ENCODE measurements around the gene KRTAP9-3. TPM values are rescaled to one million over a fixed set of nuclear protein-coding genes. Genes with fewer than 3 reads are reported as not detected.
"Not testable (repeated sequence)": the region's sequence is repeated elsewhere in the genome, so short reads cannot be mapped to it uniquely, and the experiment has no call there.

The KRTAP9-3 gene
- total and polyA plus RNA-seq, 2 donors (not counting 1 experiment from before 2014, with no cell fraction given) = not detected

GRCh38 chr17:41237949-41238437, 5.7 kb downstream of the KRTAP9-3 start, which contains the start of gene KRTAP9-8:
TSS of gene KRTAP9-8 (plus strand) at chr17:41237999. CDS start at chr17:41238052, 53 bp downstream.
- H3K27ac Mint-ChIP-seq; H3K4me3 Mint-ChIP-seq; intact Hi-C loops (cut with micrococcal nuclease): not testable (repeated sequence)

GRCh38 chr17:41246995-41247787, 14.9 kb downstream of the KRTAP9-3 start:
- POLR2A ChIA-PET, CTCF ChIA-PET: not testable (repeated sequence)

More at GRCh38 chr17:41237949-41238437, 5.7 kb downstream of the KRTAP9-3 start, which contains the start of gene KRTAP9-8:
- H3K9me3 Mint-ChIP-seq (ENCODE audit: insufficient read depth); H3K4me1 ChIP-seq (ENCODE audit: control insufficient read depth in 2 of 2, insufficient read depth in 2 of 2, low read length in 2 of 2); H2AFZ ChIP-seq (ENCODE audit: insufficient read depth, low read depth, low read length, poor library complexity, severe bottlenecking); H3K4me1 Mint-ChIP-seq; H3K36me3 ChIP-seq (replicated peaks in 1 of 2; ENCODE audit: control extremely low read depth in 1 of 2, control insufficient read depth in 1 of 2, extremely low read depth in 1 of 2, insufficient read depth in 2 of 2, low read length in 1 of 2); H3K79me2 ChIP-seq (ENCODE audit: control insufficient read depth, insufficient read depth, low read length); H3K4me3 ChIP-seq (ENCODE audit: control extremely low read depth in 1 of 5, extremely low read depth in 1 of 5, insufficient read depth in 1 of 5, low read depth in 2 of 5, low read length in 4 of 5); H3K9me3 ChIP-seq (ENCODE audit: control extremely low read depth in 1 of 3, control insufficient read depth in 2 of 3, insufficient read depth in 1 of 3, low read length in 2 of 3); ATAC-seq (ENCODE audit: low read depth); H3K4me2 ChIP-seq (replicated peaks; ENCODE audit: low read depth, low read length, poor library complexity, severe bottlenecking); DNase-seq; H4K20me1 ChIP-seq (ENCODE audit: control insufficient read depth, insufficient read depth, low read length, poor library complexity, severe bottlenecking); H3K9ac ChIP-seq (ENCODE audit: low read length); H3K27ac ChIP-seq (ENCODE audit: low read length in 2 of 2); H3K27me3 ChIP-seq (replicated peaks in 1 of 4; ENCODE audit: control extremely low read depth in 1 of 4, control insufficient read depth in 3 of 4, insufficient read depth in 4 of 4, low read length in 3 of 4); POLR2A ChIA-PET; CTCF ChIA-PET: not testable (repeated sequence)
- H3K27me3 Mint-ChIP-seq = peaks cover 54% of the 10 kb centered on the region
- 69% methylated on average over 2 of the region's 3 CpGs for WGBS (ENCODE audit: insufficient coverage)

GRCh38 chr17:41249637-41250240, 17.5 kb downstream of the KRTAP9-3 start, which contains the start of gene KRTAP9-4:
TSS of gene KRTAP9-4 (plus strand) at chr17:41249687. CDS start at chr17:41249721, 34 bp downstream.
- not testable (repeated sequence) for ATAC-seq (ENCODE audit: low read depth); H3K9me3 ChIP-seq (ENCODE audit: control extremely low read depth in 1 of 3, control insufficient read depth in 2 of 3, insufficient read depth in 1 of 3, low read length in 2 of 3)
- 53% methylated on average over 2 of the region's 2 CpGs for whole genome bisulfite sequencing (ENCODE audit: insufficient coverage)

More at GRCh38 chr17:41246995-41247787, 14.9 kb downstream of the KRTAP9-3 start:
- H3K79me2 ChIP-seq (ENCODE audit: control insufficient read depth, insufficient read depth, low read length); H3K27me3 ChIP-seq (replicated peaks in 1 of 4; ENCODE audit: control extremely low read depth in 1 of 4, control insufficient read depth in 3 of 4, insufficient read depth in 4 of 4, low read length in 3 of 4); H3K9me3 Mint-ChIP-seq (ENCODE audit: insufficient read depth); H3K4me2 ChIP-seq (replicated peaks; ENCODE audit: low read depth, low read length, poor library complexity, severe bottlenecking); H3K9ac ChIP-seq (ENCODE audit: low read length); H3K27ac ChIP-seq (ENCODE audit: low read length in 2 of 2); H4K20me1 ChIP-seq (ENCODE audit: control insufficient read depth, insufficient read depth, low read length, poor library complexity, severe bottlenecking); H3K9me3 ChIP-seq (ENCODE audit: control extremely low read depth in 1 of 3, control insufficient read depth in 2 of 3, insufficient read depth in 1 of 3, low read length in 2 of 3); H3K27ac Mint-ChIP-seq; intact Hi-C loops (cut with micrococcal nuclease); H3K4me3 Mint-ChIP-seq; H2AFZ ChIP-seq (ENCODE audit: insufficient read depth, low read depth, low read length, poor library complexity, severe bottlenecking); H3K4me1 ChIP-seq (ENCODE audit: control insufficient read depth in 2 of 2, insufficient read depth in 2 of 2, low read length in 2 of 2); H3K4me1 Mint-ChIP-seq; ATAC-seq (ENCODE audit: low read depth); H3K36me3 ChIP-seq (replicated peaks in 1 of 2; ENCODE audit: control extremely low read depth in 1 of 2, control insufficient read depth in 1 of 2, extremely low read depth in 1 of 2, insufficient read depth in 2 of 2, low read length in 1 of 2); H3K4me3 ChIP-seq (ENCODE audit: control extremely low read depth in 1 of 5, extremely low read depth in 1 of 5, insufficient read depth in 1 of 5, low read depth in 2 of 5, low read length in 4 of 5): not testable (repeated sequence)
- whole genome bisulfite sequencing (ENCODE audit: insufficient coverage) = 93% methylated on average over 1 of the region's 2 CpGs
- H3K27me3 Mint-ChIP-seq = peaks cover 31% of the 10 kb centered on the region
- peak; percentile 2 for DNase-seq

More at GRCh38 chr17:41249637-41250240, 17.5 kb downstream of the KRTAP9-3 start, which contains the start of gene KRTAP9-4:
- H3K4me3 Mint-ChIP-seq; POLR2A ChIA-PET; H4K20me1 ChIP-seq (ENCODE audit: control insufficient read depth, insufficient read depth, low read length, poor library complexity, severe bottlenecking); H3K27ac ChIP-seq (ENCODE audit: low read length in 2 of 2); H3K36me3 ChIP-seq (replicated peaks in 1 of 2; ENCODE audit: control extremely low read depth in 1 of 2, control insufficient read depth in 1 of 2, extremely low read depth in 1 of 2, insufficient read depth in 2 of 2, low read length in 1 of 2); H3K27me3 ChIP-seq (replicated peaks in 1 of 4; ENCODE audit: control extremely low read depth in 1 of 4, control insufficient read depth in 3 of 4, insufficient read depth in 4 of 4, low read length in 3 of 4); H3K4me2 ChIP-seq (replicated peaks; ENCODE audit: low read depth, low read length, poor library complexity, severe bottlenecking); intact Hi-C loops (cut with micrococcal nuclease); H3K4me1 ChIP-seq (ENCODE audit: control insufficient read depth in 2 of 2, insufficient read depth in 2 of 2, low read length in 2 of 2); H3K9ac ChIP-seq (ENCODE audit: low read length); H3K9me3 Mint-ChIP-seq (ENCODE audit: insufficient read depth); H3K4me1 Mint-ChIP-seq; H3K4me3 ChIP-seq (ENCODE audit: control extremely low read depth in 1 of 5, extremely low read depth in 1 of 5, insufficient read depth in 1 of 5, low read depth in 2 of 5, low read length in 4 of 5); H3K79me2 ChIP-seq (ENCODE audit: control insufficient read depth, insufficient read depth, low read length); H2AFZ ChIP-seq (ENCODE audit: insufficient read depth, low read depth, low read length, poor library complexity, severe bottlenecking); H3K27ac Mint-ChIP-seq; CTCF ChIA-PET: not testable (repeated sequence)
- H3K27me3 Mint-ChIP-seq = peaks cover 28% of the 10 kb centered on the region
- peak; percentile 1 for DNase-seq
